Skeletal muscle tissue (tissue), 4 donors: ENCODE measurements around the gene BNIP3. TPM values are rescaled to one million over a fixed set of nuclear protein-coding genes. Genes with fewer than 3 reads are reported as not detected.
"Not testable (repeated sequence)": the region's sequence is repeated elsewhere in the genome, so short reads cannot be mapped to it uniquely, and the experiment has no call there.

Experiments
- H3K27ac ChIP-seq: one replicate; pipeline ENCODE4 v1.7.0; 2013; ENCODE audit warnings: mild to moderate bottlenecking, low read depth, low read length, inconsistent platforms
- H3K27me3 ChIP-seq, 3 donors: one replicate each; pipeline ENCODE4 v1.7.0; 2013; ENCODE audit warnings: low read length in 3 of 3; ENCODE audit not compliant: control insufficient read depth in 3 of 3, insufficient read depth in 3 of 3
- H3K36me3 ChIP-seq, 3 donors: one replicate each; pipeline ENCODE4 v1.7.0; 2013; ENCODE audit warnings: low read length in 3 of 3; ENCODE audit not compliant: control insufficient read depth in 3 of 3, insufficient read depth in 3 of 3
- H3K4me1 ChIP-seq, 3 donors: one replicate each; pipeline ENCODE4 v1.7.0; 2013; ENCODE audit warnings: low read length in 3 of 3, mild to moderate bottlenecking in 3 of 3; ENCODE audit not compliant: control insufficient read depth in 3 of 3, insufficient read depth in 3 of 3
- H3K4me3 ChIP-seq, 3 donors: one replicate each; pipeline ENCODE4 v1.7.0; 2013; ENCODE audit warnings: low read length in 3 of 3
- H3K9ac ChIP-seq, 3 donors: one replicate each; pipeline ENCODE4 v1.7.0; 2013; ENCODE audit warnings: low read length in 3 of 3, mild to moderate bottlenecking in 3 of 3, moderate library complexity in 2 of 3, low read depth in 1 of 3
- H3K9me3 ChIP-seq, 3 donors: one replicate each; pipeline ENCODE4 v1.7.0; 2013; ENCODE audit warnings: low read length in 3 of 3; ENCODE audit not compliant: control insufficient read depth in 3 of 3
- total RNA-seq: library from RNA; depleted of rRNA; stranded (reverse); fragments of >200 nt; gene quantifications from one replicate; pipeline ENCODE4 v1.2.3, GENCODE V29; 2014
- donor health status: Osteomylitis.

The BNIP3 gene
- total RNA-seq, 1 donor from 2014 or later: 20.9 TPM

DNA sequence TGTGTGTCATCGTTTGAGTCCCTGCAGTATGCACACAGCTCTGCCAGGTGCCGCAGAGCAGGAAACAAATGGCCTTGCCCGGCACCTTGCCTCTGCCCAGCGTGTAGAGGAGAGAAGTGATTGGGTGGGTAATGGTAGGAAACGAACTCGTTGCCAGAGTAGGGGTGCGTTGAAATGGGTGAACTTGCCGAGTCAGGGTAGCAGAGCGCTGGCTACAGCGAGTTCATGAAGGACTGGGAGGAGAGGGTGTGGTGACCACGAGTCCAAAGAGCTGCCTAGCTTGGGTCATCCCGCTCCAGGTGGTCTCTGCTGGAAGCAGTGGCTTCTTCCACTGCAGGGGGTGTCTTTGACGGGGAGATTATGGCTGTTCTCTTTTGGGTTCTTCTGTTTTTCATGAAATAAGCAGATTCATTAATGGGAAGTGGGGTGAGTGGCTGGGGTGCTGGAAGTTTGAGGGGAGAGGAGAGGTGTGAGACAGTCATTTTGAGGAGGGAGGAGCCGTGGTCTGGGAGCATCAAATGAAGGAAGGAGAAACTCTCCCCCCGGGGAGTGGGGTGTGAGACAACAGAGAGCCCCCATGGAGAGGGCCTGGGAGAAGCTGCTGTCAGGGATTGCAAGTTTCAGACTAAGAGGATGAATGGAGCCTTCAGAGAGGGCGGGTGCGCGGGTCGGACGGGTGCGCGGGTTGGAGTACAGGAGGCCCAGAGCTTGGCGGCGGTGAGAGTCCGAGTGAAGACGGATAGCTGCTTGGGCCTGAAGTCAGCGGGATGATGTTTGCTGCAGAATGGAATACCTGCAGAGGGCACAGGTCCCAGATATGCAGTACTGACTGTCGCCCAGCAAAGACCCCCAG lies 54.8 kb downstream of the BNIP3 start:
- no peak overlapping the region for H3K4me3 ChIP-seq
- H3K27ac ChIP-seq: no peak overlapping the region
- no peaks in the 10 kb centered on the region for H3K27me3 ChIP-seq
- no peaks in the 10 kb centered on the region for H3K9me3 ChIP-seq
- H3K9ac ChIP-seq: no peak overlapping the region
- peaks cover 0 to 3% (median 2%) of the 10 kb centered on the region in 3 donors for H3K36me3 ChIP-seq
- H3K4me1 ChIP-seq: peaks cover 13 to 45% (median 33%) of the 10 kb centered on the region in 3 donors

DNA sequence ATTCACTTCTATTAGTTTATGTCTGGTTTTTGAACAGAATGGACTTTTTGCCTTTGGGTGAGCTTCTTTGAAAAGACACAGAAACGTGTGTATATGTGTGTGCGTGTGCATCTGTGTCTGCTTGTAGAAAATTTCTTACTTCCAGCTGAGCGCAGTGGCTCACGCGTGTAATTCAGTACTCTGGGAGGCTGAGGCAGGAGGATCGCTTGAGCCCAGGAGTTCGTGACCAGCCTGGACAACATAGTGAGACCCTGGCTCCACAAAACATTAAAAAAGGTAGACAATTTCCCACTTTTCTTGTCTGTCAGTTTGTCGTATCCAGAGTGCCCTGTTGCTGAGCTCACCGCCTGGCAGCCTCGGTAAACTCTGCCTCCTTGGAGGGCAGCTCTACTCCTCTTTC lies 55.5 kb downstream of the BNIP3 start:
- Histone ChIP-seq H3K27ac (no peak overlapping the region), H3K27me3 (no peaks in the 10 kb centered on the region), H3K4me1 (peaks cover 11 to 40% (median 28%) of the 10 kb centered on the region in 3 donors), H3K9me3 (no peaks in the 10 kb centered on the region), H3K36me3 (peaks cover 0 to 3% (median 2%) of the 10 kb centered on the region in 3 donors), H3K4me3 (no peak overlapping the region), H3K9ac (no peak overlapping the region)

DNA sequence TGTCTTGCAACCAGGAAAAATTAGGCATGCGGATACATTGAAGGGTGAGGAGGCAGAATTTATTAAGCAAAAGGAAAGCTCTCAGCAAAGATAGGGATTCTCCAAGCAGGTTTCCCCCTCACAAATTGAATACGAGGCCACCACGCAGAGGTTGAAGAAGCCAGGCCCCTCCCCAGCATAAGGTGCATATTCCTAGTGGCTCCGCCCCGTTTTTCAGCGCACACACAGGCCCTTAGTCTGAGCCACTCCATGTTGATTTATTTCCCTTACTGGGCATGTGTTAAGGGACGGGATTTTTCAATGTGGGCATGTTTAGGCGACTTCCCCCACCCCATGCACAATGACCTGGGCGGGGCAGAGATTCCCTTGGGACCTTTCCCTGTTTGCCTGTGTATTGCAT lies 56.0 kb downstream of the BNIP3 start:
- Histone ChIP-seq H3K4me3 (no peak overlapping the region), H3K27me3 (no peaks in the 10 kb centered on the region), H3K9me3 (no peaks in the 10 kb centered on the region), H3K4me1 (peaks cover 11 to 37% (median 28%) of the 10 kb centered on the region in 3 donors), H3K9ac (no peak overlapping the region), H3K36me3 (peaks cover 0 to 3% (median 2%) of the 10 kb centered on the region in 3 donors), H3K27ac (no peak overlapping the region)

DNA sequence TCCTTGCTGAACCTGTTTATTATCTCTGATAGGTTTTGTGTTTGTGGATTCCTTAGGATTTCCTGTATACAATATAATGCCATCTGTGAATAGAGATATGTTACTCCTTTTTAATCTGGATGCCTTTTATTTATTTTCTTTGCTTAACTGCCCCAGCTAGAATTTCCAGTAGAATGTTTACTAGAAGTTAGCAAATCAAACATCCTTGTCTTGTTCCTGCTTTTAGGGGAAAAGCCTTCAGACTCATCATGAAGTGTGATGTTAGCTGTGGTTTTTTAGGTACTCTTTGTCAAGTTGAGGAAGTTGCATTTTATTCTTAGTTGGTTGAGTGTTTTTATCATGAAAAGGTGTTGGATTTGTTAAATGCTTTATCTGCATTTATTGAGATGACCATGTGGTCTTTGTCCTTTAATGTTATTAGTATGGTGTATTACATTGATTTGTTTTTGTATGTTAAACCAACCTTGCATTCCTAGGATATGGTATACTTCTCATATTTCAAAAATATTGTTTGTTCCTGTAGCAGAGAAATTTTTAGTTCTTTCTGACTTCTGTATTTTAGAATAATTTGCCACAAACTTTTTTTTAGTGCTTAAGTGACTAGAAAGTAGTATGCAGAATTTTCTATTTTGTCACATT lies 56.6 kb downstream of the BNIP3 start:
- H3K27ac ChIP-seq: no peak overlapping the region
- no peaks in the 10 kb centered on the region for H3K9me3 ChIP-seq
- no peak overlapping the region for H3K4me3 ChIP-seq
- no peak overlapping the region for H3K9ac ChIP-seq
- no peaks in the 10 kb centered on the region for H3K27me3 ChIP-seq
- H3K4me1 ChIP-seq: peaks cover 11 to 31% (median 25%) of the 10 kb centered on the region in 3 donors
- H3K36me3 ChIP-seq: peaks cover 0 to 3% (median 2%) of the 10 kb centered on the region in 3 donors

DNA sequence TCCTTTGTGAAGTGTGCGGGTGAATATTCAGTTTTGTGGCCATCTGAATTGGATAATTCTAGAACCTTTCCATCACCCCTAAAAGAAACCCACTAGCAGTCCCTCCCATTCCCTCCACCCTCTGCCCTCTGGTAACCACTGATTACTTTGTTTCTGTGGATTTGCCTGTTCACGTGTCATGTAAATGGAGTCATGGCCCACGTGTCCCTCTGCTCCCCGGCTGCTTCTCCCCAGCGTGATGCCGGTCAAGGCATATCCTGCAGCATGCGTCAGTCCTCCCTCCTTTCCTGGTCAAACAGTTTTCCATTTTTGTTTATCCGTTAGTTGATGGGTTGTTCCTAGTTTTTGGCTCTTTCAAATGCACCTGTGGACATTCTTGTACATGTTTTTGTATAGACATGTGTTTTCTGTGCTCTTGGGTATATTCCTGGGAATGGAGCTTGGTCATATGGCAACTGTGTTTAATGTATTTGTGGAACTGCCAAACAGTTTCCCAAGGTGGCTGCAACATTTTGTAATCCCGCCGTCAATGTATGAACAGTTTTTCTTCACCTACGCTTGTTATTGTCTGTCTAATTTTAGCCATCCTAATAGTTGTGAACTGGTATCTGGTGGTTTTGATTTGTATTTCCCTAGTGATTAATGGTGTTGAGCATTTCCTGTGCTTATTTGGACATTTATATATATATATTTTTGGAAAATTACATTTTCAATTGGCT lies 58.5 kb downstream of the BNIP3 start:
- Histone ChIP-seq H3K4me3 (no peak overlapping the region), H3K27ac (no peak overlapping the region), H3K9ac (no peak overlapping the region), H3K4me1 (peaks cover 11 to 16% (median 13%) of the 10 kb centered on the region in 3 donors), H3K27me3 (no peaks in the 10 kb centered on the region), H3K9me3 (no peaks in the 10 kb centered on the region), H3K36me3 (no peaks in the 10 kb centered on the region)

DNA sequence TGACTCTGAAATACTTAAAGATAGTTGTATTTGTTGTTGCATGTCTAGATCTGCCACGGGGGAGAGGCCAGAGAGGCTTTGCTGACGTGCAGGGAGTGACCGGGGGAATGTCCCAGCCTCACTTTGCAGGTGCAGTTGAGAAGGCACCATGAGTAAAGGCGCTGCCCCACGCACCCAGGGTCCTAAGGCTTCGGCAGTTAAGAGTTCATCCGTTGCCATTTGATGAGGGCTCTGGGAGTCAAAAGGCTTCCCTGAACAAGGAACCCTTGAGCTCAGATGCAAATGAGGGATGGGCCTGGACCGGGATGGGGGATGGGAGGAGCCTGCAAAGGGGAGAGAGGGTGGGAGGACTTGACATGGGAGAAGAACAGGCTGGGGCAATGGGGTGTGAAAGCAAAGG lies 60.5 kb downstream of the BNIP3 start:
- no peak overlapping the region for H3K4me3 ChIP-seq
- H3K27ac ChIP-seq: no peak overlapping the region
- H3K36me3 ChIP-seq: no peaks in the 10 kb centered on the region
- peaks cover 0 to 11% (median 7%) of the 10 kb centered on the region in 3 donors for H3K4me1 ChIP-seq
- H3K27me3 ChIP-seq: no peaks in the 10 kb centered on the region
- no peak overlapping the region for H3K9ac ChIP-seq
- H3K9me3 ChIP-seq: no peaks in the 10 kb centered on the region

DNA sequence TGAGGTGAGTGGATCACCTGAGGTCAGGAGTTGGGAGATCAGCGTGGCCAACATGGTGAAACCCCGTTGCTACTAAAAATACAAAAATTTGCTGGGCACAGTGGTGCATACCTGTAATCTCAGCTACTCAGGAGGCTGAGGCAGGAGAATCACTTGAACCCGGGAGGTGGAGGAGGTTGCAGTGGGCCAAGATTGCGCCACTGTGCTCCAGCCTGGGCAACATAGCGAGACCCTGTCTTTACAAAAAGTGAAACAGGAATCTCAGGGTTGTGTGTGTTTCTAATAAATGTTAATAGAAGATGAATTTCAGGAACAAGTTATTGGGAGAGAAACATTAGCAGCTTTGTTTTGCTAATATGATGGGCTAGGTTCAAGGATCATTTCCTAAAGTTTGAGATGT lies 61.0 kb downstream of the BNIP3 start:
- Histone ChIP-seq H3K9me3 (no peaks in the 10 kb centered on the region), H3K27ac (no peak overlapping the region), H3K4me3 (no peak overlapping the region), H3K4me1 (peaks cover 0 to 11% (median 7%) of the 10 kb centered on the region in 3 donors), H3K9ac (no peak overlapping the region), H3K36me3 (no peaks in the 10 kb centered on the region), H3K27me3 (no peaks in the 10 kb centered on the region)

DNA sequence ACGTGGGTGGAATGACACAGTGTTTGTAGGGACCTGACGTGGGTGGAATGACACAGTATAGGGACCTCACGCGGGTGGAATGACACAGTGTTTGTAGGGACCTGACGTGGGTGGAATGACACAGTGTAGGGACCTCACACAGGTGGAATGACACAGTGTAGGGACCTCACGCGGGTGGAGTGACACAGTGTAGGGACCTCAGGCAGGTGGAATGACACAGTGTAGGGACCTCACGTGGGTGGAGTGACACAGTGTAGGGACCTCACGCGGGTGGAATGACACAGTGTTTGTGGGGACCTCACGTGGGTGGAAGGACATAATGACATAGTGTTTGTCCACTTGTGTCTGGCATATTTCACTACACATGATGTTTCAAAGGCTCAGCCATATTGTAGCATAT lies 61.6 kb downstream of the BNIP3 start:
- Histone ChIP-seq H3K4me1 (peaks cover 0 to 11% (median 7%) of the 10 kb centered on the region in 3 donors), H3K4me3 (no peak overlapping the region), H3K27ac (no peak overlapping the region), H3K9me3 (no peaks in the 10 kb centered on the region), H3K9ac (no peak overlapping the region), H3K27me3 (no peaks in the 10 kb centered on the region), H3K36me3 (no peaks in the 10 kb centered on the region)

DNA sequence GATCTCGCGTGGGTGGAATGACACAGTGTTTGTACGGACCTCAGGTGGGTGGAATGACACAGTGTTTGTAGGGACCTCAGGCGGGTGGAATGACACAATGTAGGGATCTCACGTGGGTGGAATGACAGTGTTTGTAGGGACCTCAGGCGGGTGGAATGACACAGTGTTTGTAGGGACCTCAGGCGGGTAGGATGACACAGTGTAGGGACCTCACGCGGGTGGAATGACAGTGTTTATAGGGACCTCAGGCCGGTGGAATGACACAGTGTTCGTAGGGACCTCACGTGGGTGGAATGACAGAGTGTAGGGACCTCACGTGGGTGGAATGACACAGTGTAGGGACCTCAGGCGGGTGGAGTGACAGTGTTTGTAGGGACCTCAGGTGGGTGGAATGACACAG lies 62.3 kb downstream of the BNIP3 start:
- H3K4me3 ChIP-seq, H3K9ac ChIP-seq, H3K9me3 ChIP-seq, H3K27ac ChIP-seq, H3K36me3 ChIP-seq, H3K27me3 ChIP-seq: not testable (repeated sequence)
- H3K4me1 ChIP-seq: peaks cover 0 to 11% (median 7%) of the 10 kb centered on the region in 3 donors
